BLaER1 treated with 17β-estradiol and CSF1 and Interleukin-3, amounts not matched to agents 10 nM and 100 nM (cell line): ENCODE results near the gene LDLR.
"Not testable (repeated sequence)": the region's sequence is repeated elsewhere in the genome, so short reads cannot be mapped to it uniquely, and the experiment has no call there.

Experiments used
- H3K27ac ChIP-seq, 11 experiments: shearing (Covaris generic); formaldehyde crosslinking; 2 replicates each; pipeline ENCODE4 v1.8.1; 2022
- H3K27me3 ChIP-seq, 11 experiments: shearing (Covaris generic); formaldehyde crosslinking; 2 replicates each; pipeline ENCODE4 v1.8.1; 2022
- H3K36me3 ChIP-seq, 11 experiments: shearing (Covaris generic); formaldehyde crosslinking; 2 replicates each; pipeline ENCODE4 v1.8.1; 2022
- H3K4me1 ChIP-seq, 10 experiments: shearing (Covaris generic); formaldehyde crosslinking; 2 replicates each; pipeline ENCODE4 v1.8.1; 2022
- H3K4me2 ChIP-seq, 11 experiments: shearing (Covaris generic); formaldehyde crosslinking; 2 replicates each; pipeline ENCODE4 v1.8.1; 2022
- H3K4me3 ChIP-seq, 10 experiments: shearing (Covaris generic); formaldehyde crosslinking; 2 replicates each; pipeline ENCODE4 v1.8.1; 2022
- H3K9ac ChIP-seq, 11 experiments: shearing (Covaris generic); formaldehyde crosslinking; 2 replicates each; pipeline ENCODE4 v1.8.1; 2022
- H3K9me3 ChIP-seq, 11 experiments: shearing (Covaris generic); formaldehyde crosslinking; replicated peaks in 1 of 11; 2 replicates each; pipeline ENCODE4 v1.8.1; 2022
- H4K20me1 ChIP-seq, 11 experiments: shearing (Covaris generic); formaldehyde crosslinking; 2 replicates each; pipeline ENCODE4 v1.8.1; 2022
- Cebpa-rat ChIP-seq, 11 experiments: shearing (Covaris generic); IDR thresholded peaks; 2 replicates each; pipeline ENCODE4 v1.8.1; 2022

The LDLR gene

GRCh38 chr19:11168568-11168967 is 79.3 kb downstream of the LDLR start:
- TF ChIP-seq Cebpa-rat (IDR thresholded peaks at IDR 0.05), result no peak
- Histone ChIP-seq H3K4me2 (no peak overlapping the region), H3K9ac (no peak overlapping the region), H3K27me3 (no peaks in the 10 kb centered on the region), H3K4me3 (no peak overlapping the region), H3K4me1 (no peaks in the 10 kb centered on the region), H3K27ac (no peak overlapping the region), H3K36me3 (peaks cover 51 to 100% (median 83%) of the 10 kb centered on the region in 11 experiments), H4K20me1 (peaks cover 0 to 11% (median 0%) of the 10 kb centered on the region in 11 experiments; a peak in 2 of 22 replicates), H3K9me3 (no peaks in the 10 kb centered on the region)

GRCh38 chr19:11169896-11170678 is 80.8 kb downstream of the LDLR start:
- H3K4me2 ChIP-seq, result no peak overlapping the region
- H3K9ac ChIP-seq, result no peak overlapping the region
- H3K4me3 ChIP-seq, result no peak overlapping the region
- H4K20me1 ChIP-seq, result peaks cover 0 to 11% (median 0%) of the 10 kb centered on the region in 11 experiments; a peak in 3 of 22 replicates
- H3K36me3 ChIP-seq, result peaks cover 65 to 100% (median 96%) of the 10 kb centered on the region in 11 experiments
- no peaks in the 10 kb centered on the region for H3K9me3 ChIP-seq
- H3K4me1 ChIP-seq, result no peaks in the 10 kb centered on the region
- H3K27ac ChIP-seq, result no peak overlapping the region
- no peaks in the 10 kb centered on the region for H3K27me3 ChIP-seq
- TF ChIP-seq Cebpa-rat (IDR thresholded peaks at IDR 0.05), result no peak

GRCh38 chr19:11171144-11171543 is 81.9 kb downstream of the LDLR start:
- no peaks in the 10 kb centered on the region for H3K4me1 ChIP-seq
- H3K36me3 ChIP-seq, result peaks cover 64 to 100% (median 93%) of the 10 kb centered on the region in 11 experiments
- H3K9me3 ChIP-seq, result no peaks in the 10 kb centered on the region
- H3K27ac ChIP-seq, result no peak overlapping the region
- H3K4me3 ChIP-seq, result no peak overlapping the region
- H3K27me3 ChIP-seq, result no peaks in the 10 kb centered on the region
- peaks cover 0 to 16% (median 0%) of the 10 kb centered on the region in 11 experiments; a peak in 6 of 22 replicates for H4K20me1 ChIP-seq
- no peak overlapping the region for H3K4me2 ChIP-seq
- no peak for TF ChIP-seq Cebpa-rat (IDR thresholded peaks at IDR 0.05)
- no peak overlapping the region for H3K9ac ChIP-seq

- H4K20me1 ChIP-seq, result peaks cover 0 to 18% (median 0%) of the 10 kb centered on the region in 11 experiments; a peak in 6 of 22 replicates
- H3K9ac ChIP-seq, result no peak overlapping the region
- no peak overlapping the region for H3K4me3 ChIP-seq
- H3K27ac ChIP-seq, result no peak overlapping the region
- peaks cover 70 to 100% (median 95%) of the 10 kb centered on the region in 11 experiments for H3K36me3 ChIP-seq
- H3K4me1 ChIP-seq, result no peaks in the 10 kb centered on the region
- H3K27me3 ChIP-seq, result no peaks in the 10 kb centered on the region
- H3K4me2 ChIP-seq, result no peak overlapping the region
- no peaks in the 10 kb centered on the region for H3K9me3 ChIP-seq
- TF ChIP-seq Cebpa-rat (IDR thresholded peaks at IDR 0.05), result no peak
Observed at GRCh38 chr19:11172576-11172975, 83.3 kb downstream of the LDLR start.

GRCh38 chr19:11173516-11174155 is 84.4 kb downstream of the LDLR start:
- Histone ChIP-seq H3K4me3 (no peak overlapping the region), H3K4me2 (no peak overlapping the region), H3K9ac (no peak overlapping the region), H3K9me3 (no peaks in the 10 kb centered on the region), H4K20me1 (peaks cover 0 to 20% (median 0%) of the 10 kb centered on the region in 11 experiments; a peak in 6 of 22 replicates), H3K27ac (no peak overlapping the region), H3K4me1 (peaks cover under 1 to 5% (median 4%) of the 10 kb centered on the region in 10 experiments; a peak in 19 of 20 replicates), H3K36me3 (peaks cover 68 to 100% (median 92%) of the 10 kb centered on the region in 11 experiments), H3K27me3 (no peaks in the 10 kb centered on the region)
- TF ChIP-seq Cebpa-rat (IDR thresholded peaks at IDR 0.05), result no peak

- H3K4me2 ChIP-seq, result no peak overlapping the region
- peaks cover 62 to 96% (median 86%) of the 10 kb centered on the region in 11 experiments for H3K36me3 ChIP-seq
- H3K9ac ChIP-seq, result no peak overlapping the region
- H3K4me1 ChIP-seq, result peaks cover 8 to 12% (median 11%) of the 10 kb centered on the region in 10 experiments
- H3K4me3 ChIP-seq, result no peak overlapping the region
- TF ChIP-seq Cebpa-rat (IDR thresholded peaks at IDR 0.05), result no peak
- no peaks in the 10 kb centered on the region for H3K9me3 ChIP-seq
- H4K20me1 ChIP-seq, result peaks cover 0 to 24% (median 0%) of the 10 kb centered on the region in 11 experiments; a peak in 6 of 22 replicates
- H3K27me3 ChIP-seq, result no peaks in the 10 kb centered on the region
- H3K27ac ChIP-seq, result no peak overlapping the region
Observed at GRCh38 chr19:11174336-11174735, 85.1 kb downstream of the LDLR start.

GRCh38 chr19:11175920-11176319 is 86.7 kb downstream of the LDLR start:
- H3K9ac ChIP-seq, result no peak overlapping the region
- peaks cover 0 to 24% (median 0%) of the 10 kb centered on the region in 11 experiments; a peak in 6 of 22 replicates for H4K20me1 ChIP-seq
- H3K4me2 ChIP-seq, result no peak overlapping the region
- no peaks in the 10 kb centered on the region for H3K27me3 ChIP-seq
- H3K4me1 ChIP-seq, result peaks cover 23 to 28% (median 26%) of the 10 kb centered on the region in 10 experiments
- no peak overlapping the region for H3K4me3 ChIP-seq
- TF ChIP-seq Cebpa-rat (IDR thresholded peaks at IDR 0.05), result no peak
- H3K27ac ChIP-seq, result no peak overlapping the region
- H3K36me3 ChIP-seq, result peaks cover 55 to 80% (median 70%) of the 10 kb centered on the region in 11 experiments
- H3K9me3 ChIP-seq, result no peaks in the 10 kb centered on the region

- Histone ChIP-seq H3K9ac (no peak overlapping the region), H3K9me3 (no peaks in the 10 kb centered on the region), H3K36me3 (peaks cover 50 to 73% (median 63%) of the 10 kb centered on the region in 11 experiments), H3K4me2 (no peak overlapping the region), H3K4me3 (no peak overlapping the region), H3K4me1 (peaks cover 23 to 35% (median 32%) of the 10 kb centered on the region in 10 experiments), H3K27ac (no peak overlapping the region), H3K27me3 (no peaks in the 10 kb centered on the region), H4K20me1 (peaks cover 0 to 24% (median 0%) of the 10 kb centered on the region in 11 experiments; a peak in 6 of 22 replicates)
- TF ChIP-seq Cebpa-rat (IDR thresholded peaks at IDR 0.05), result no peak
Observed at GRCh38 chr19:11176466-11177193, 87.4 kb downstream of the LDLR start.

- TF ChIP-seq Cebpa-rat (IDR thresholded peaks at IDR 0.05), result no peak
- Histone ChIP-seq H3K27me3 (no peaks in the 10 kb centered on the region), H3K4me2 (no peak overlapping the region), H3K4me3 (no peak overlapping the region), H3K4me1 (peaks cover 23 to 39% (median 36%) of the 10 kb centered on the region in 10 experiments), H3K9me3 (no peaks in the 10 kb centered on the region), H3K27ac (no peak overlapping the region), H4K20me1 (peaks cover 0 to 21% (median 0%) of the 10 kb centered on the region in 11 experiments; a peak in 6 of 22 replicates), H3K36me3 (peaks cover 45 to 71% (median 58%) of the 10 kb centered on the region in 11 experiments), H3K9ac (no peak overlapping the region)
Observed at GRCh38 chr19:11177592-11177991, 88.3 kb downstream of the LDLR start.

GRCh38 chr19:11179145-11179465 is 89.8 kb downstream of the LDLR start:
- H4K20me1 ChIP-seq, result peaks cover 0 to 18% (median 0%) of the 10 kb centered on the region in 11 experiments; a peak in 6 of 22 replicates
- peak overlapping the region in 1 of 11 experiments; percentile 18; a peak in 2 of 22 replicates for H3K9ac ChIP-seq
- H3K4me1 ChIP-seq, result peaks cover 23 to 39% (median 36%) of the 10 kb centered on the region in 10 experiments
- H3K9me3 ChIP-seq, result peaks cover 5 to 10% (median 8%) of the 10 kb centered on the region in 11 experiments; a peak in 21 of 22 replicates
- peak overlapping the region; percentile 60 to 88 (median 78) for H3K4me2 ChIP-seq
- H3K36me3 ChIP-seq, result peaks cover 39 to 71% (median 57%) of the 10 kb centered on the region in 11 experiments
- peak overlapping the region in 6 of 11 experiments; percentile 7 to 62 (median 52); a peak in 7 of 22 replicates for H3K27ac ChIP-seq
- not testable (repeated sequence) for H3K4me3 ChIP-seq, H3K27me3 ChIP-seq
